GM11168 (cell line): Measurements from ENCODE around the gene TMOD2.

Experiments used
- in situ Hi-C: fragments of 300-500 bp; cut with MboI; formaldehyde crosslinking; loops from one replicate; pipeline ENCODE4 v1.12.0; 2022; ENCODE audit warnings: low sequenced_read_pairs; ENCODE audit not compliant: unreplicated experiment

The TMOD2 gene

DNA sequence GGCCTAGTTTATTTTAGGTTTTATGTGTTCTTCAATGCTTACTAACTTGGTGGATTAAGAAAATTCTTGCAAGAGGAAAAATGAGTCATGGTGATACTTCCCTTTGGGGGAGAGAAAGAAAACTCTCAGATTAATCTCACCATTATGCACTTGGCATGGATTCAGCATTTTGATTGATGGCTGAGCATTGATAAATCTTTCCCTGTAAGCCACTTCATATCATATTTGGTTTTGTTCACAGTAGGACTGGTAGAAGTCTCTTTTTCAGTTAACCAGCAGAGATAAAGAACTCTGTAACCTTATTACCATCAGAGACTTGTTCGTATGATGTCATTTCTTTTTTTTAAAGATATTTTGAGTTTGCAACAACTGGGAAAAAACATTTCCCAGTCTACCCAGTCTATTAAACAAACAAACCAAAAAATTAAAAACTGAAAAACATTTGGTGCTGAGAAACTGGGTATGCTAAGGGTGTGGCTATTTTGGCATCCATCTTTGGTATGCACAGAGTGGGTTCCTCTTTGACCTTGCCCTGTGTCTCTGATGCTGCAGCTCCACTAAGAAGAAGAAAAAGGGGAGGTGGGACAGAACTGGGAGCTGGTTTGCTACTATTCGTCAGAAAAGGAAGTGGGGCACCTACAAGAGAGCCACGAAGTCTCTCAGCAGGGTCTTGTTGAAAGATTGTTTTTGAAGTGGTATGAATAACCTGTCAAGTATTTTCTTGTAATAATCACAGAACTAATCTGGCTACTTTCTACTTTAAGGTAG, 95.2 kb downstream of the TMOD2 start:
- in situ Hi-C loops, result no loop called here

DNA sequence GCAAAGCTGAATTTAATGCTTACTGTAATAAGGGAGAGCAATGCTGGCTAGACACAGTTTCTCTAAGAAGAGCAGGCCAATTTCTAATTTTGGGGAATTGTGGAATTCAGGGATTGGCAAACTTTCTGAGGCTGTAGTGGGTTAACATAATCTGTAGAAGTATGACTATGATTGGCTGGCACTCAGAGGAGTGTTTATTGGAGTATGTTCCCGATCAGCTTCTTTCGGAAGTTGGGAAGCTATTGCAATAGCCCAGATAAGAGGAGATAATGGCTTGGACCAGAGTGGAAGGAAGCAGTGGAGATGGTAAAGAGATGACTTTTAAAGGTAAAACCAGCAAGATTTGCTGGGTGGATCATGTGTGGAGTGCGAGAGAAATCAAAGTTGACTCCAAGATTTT, 97.4 kb downstream of the TMOD2 start:
- in situ Hi-C loops, result no loop called here

DNA sequence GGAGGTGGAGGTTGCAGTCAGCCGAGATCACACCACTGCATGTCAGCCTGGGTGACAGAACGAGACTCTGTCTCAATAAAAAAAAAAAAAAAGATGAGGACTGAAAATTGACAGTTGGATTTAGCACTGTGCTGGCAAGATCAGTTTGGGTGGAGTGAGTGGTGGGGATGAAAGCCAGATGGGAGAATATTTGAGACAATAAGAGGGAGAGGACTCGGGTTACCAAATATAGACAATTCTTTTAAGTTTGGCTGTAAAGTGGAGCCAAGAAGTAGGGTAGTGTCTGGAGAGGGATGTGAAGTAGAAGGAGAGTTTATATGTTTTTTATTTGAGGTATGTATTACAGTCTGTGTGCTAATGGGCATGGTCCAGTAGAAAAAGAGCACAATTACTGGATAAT, 98.5 kb downstream of the TMOD2 start:
- in situ Hi-C loops, result no loop called here

DNA sequence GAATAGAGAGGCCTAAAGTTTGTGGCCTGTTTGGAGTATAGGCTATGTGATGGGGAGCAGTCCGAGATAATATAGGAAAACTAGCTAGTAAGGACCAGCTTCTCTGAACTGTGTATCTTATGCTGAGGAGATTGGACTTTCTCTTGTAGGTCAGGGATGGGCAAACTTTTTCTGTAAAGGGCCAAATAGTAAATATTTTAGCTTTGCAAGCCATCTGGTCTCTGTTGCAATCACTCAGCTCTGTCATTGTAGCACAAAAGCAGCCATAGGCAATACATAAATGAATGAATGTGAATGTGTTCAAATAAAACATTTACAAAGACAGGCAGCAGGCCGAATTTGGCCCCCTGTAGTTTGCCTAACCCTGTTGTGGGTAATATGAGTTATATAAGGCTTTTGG, 102.6 kb downstream of the TMOD2 start:
- in situ Hi-C loops, result no loop called here

DNA sequence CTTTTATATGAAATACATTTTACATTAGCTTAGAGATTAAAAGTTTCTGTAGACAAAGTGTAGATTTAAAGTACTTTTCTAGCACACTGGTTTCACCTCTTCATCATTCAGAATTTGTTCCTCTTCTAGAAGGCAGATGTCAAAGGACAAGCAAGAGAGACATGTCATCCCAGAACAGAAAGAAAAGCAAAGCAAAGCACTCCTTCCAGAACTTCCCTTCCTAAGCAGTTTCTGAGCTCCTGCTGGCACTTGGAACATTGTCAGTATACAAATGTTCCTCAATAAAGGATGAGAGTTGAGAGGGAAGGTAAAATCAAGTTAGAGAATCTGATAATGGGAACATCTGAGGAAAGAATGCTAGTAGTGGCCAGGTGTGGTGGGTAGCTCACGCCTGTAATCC, 104.2 kb downstream of the TMOD2 start:
- in situ Hi-C loops, result no loop called here

DNA sequence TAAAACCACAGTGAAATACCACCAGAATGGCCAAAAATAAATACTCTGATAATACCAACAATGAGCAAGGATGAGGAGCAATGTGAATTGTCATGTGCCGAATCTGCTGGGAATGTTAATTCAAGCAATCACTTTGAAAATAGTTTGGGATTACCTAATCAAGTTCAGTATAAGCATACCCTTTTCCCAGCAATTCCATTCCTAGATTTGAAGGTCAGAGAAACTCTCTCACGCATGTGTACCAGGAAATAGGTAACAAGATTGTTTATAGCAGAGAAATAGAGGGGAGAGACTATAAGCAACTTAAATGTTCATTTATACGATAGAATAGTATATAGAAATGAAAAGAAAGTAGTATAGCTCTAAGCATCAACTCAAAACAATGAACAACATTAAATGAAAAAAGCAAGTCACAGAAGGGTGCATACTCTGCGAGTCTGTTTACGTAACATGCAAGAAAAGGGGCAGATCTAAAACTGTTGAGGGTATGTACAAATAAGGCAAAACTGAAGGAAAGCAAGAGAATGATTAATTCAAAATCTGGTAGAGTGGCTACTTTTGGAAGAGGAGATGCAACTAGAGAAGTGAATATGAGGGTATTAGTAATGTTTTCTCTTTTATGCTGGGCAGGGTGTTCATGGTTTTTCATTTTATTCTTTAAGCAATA, 105.5 kb downstream of the TMOD2 start:
- in situ Hi-C loops, result no loop called here

DNA sequence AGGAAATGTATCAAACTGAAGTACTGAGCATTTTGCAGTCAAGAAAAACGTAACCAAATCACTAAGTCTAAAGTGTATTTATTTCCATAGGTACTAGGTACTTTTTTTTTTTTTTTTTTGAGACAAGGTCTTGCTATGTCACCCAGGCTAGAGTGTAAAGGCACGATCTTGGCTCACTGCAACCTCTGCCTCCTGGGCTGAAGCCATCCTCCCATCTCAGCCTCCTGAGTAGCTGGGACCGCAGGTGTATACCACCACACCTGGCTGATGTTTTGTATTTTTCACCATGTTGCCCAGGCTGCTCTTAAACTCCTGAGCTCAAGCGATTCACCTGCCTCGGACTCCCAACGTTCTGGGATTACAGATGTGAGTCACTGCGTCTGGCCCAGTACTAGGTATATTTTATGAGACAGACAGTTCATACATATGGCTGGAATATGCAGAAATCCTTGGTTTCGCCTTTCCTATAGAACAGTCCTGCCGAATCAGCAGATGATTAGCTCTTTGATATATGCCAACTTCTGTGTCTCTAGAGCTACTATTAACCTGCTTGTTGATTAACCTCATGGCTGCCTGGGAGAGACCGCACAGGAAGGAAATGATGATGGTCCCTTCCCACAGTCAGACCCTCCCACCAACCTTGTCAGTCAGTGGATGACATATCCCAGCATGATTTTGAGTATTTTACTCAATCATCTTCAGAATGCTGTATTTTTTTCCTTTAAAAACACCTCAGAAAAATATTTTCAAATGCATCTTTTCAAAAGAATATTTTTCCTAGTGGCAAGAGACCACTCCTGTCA, 110.4 kb downstream of the TMOD2 start:
- in situ Hi-C loops, result no loop called here

DNA sequence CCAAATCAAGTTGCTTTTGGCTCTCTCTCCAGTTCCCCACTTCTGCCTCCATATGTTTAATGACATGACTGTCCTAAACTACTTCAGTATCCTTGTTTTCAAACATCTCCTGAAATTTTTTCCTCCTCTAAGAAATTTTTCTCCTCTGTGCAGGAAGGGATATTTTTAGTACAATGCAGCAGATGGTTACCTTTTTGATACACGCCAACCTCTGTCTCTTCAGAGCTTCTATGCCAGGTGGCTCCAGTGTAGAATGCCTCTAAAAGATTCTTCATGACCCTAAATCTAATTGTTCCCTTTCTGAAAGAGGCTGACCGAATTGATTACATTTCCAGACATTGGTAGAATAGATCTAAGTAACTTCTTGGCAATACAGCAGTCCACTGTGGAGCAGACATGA, 111.7 kb downstream of the TMOD2 start:
- in situ Hi-C loops, result no loop called here

DNA sequence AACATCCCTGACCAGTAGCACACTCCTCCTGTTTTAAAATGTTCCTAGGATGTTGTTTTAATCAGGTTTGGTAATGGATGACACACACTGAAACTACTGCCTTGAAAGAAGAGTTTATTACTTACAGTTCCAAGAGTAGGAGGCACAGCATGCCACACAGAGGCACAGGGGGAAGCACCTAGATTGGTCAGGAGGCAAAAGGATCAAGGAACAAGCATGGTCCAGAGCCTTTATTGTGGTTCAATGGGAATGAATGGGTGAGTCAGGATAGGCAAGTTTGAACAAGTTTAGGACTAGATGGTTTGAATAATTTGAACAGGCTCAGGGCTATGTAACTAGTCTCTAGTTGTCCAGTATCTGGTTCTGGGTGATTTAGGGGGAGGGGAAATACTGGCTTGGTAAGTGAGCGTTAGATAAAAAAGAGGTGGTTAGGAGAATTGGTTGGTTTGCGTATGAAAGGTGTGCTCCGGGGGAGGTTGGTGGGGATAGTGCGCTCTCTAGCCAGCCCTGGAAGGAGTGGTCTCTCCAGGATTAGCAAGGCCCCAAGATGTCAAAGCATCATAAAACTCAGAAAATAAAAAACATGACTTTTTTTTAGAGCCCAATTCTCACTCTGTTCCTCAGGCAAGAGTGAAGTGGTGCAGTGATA, 113.1 kb downstream of the TMOD2 start:
- in situ Hi-C loops, result no loop called here

DNA sequence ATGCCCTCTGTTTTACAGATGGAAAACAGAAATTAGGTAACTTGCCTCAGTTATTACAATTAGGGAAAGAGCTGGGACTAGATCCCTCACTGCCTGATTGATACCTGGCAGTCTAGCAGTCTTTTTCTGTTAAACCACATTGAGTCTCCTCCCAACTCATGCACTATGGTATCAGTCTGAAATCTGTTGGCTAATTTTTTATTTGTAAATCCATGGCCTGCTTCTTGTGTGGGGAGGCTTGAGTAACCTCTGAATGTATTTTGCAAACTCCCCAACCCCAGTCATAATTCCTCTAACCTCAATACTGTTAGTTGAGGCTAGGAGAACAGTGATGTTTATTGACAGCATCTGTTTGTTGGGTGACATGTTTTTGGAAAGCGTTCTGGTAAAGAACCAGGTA, 113.9 kb downstream of the TMOD2 start:
- in situ Hi-C loops, result no loop called here
